Thyroid gland (tissue), 4 donors: ENCODE results near the gene UBASH3B.

ENCODE experiments used
- POLR2A ChIP-seq, 2 donors: fragments of 450-650 bp; IDR thresholded peaks; one replicate each; pipeline ENCODE4 v1.6.1; 2017; ENCODE audit warnings: antibody characterized with exemption in 2 of 2, mild to moderate bottlenecking in 2 of 2, moderate library complexity in 1 of 2
- TF ChIP-seq, protein P1 (sequence below), 6 experiments: fragments of 200-600 bp in 3 of 6; fragments of 450-650 bp in 3 of 6; sonication (generic) in 3 of 6; IDR thresholded peaks; one replicate each; pipeline ENCODE4 v1.5.1; 2016 to 2019; ENCODE audit warnings: antibody characterized with exemption in 6 of 6, mild to moderate bottlenecking in 2 of 6, inconsistent platforms in 1 of 6, moderate library complexity in 1 of 6

DNA sequence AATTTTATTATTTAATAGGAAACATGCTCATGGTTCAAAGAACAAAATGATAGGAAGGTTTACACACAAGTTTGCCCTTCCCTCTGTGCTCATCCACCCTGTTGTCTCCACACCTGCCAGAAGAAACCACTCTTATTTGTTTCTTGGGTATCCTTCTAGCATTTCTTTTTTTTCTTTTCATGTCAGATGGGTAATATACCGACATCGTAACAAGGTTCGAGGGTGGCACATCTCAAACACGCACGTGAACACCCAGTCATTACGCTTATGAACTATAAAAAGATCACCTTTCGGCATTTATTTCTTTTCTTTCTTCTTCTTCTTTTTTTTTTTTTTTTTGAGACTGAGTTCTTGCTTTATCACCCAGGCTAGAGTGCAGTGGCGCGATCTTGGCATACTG is 70.5 kb downstream of the UBASH3B start:
- TF ChIP-seq, protein P1, sequence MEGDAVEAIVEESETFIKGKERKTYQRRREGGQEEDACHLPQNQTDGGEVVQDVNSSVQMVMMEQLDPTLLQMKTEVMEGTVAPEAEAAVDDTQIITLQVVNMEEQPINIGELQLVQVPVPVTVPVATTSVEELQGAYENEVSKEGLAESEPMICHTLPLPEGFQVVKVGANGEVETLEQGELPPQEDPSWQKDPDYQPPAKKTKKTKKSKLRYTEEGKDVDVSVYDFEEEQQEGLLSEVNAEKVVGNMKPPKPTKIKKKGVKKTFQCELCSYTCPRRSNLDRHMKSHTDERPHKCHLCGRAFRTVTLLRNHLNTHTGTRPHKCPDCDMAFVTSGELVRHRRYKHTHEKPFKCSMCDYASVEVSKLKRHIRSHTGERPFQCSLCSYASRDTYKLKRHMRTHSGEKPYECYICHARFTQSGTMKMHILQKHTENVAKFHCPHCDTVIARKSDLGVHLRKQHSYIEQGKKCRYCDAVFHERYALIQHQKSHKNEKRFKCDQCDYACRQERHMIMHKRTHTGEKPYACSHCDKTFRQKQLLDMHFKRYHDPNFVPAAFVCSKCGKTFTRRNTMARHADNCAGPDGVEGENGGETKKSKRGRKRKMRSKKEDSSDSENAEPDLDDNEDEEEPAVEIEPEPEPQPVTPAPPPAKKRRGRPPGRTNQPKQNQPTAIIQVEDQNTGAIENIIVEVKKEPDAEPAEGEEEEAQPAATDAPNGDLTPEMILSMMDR (IDR thresholded peaks at IDR 0.05), result no peak
- TF ChIP-seq POLR2A (IDR thresholded peaks at IDR 0.05), result no peak
